AG08396 (cell line): Measurements from ENCODE around the gene TMEM9B.
"Not testable (repeated sequence)": the region's sequence is repeated elsewhere in the genome, so short reads cannot be mapped to it uniquely, and the experiment has no call there.

Experiments used
- DNase-seq: peaks from one replicate; pipeline ENCODE4 v3.0.0; 2012; ENCODE audit warnings: low spot score, mixed read lengths

Gene TMEM9B

GRCh38 chr11:8964324-8965320 lies at the start of gene TMEM9B:
TSS of gene TMEM9B (minus strand) at chr11:8964442. CDS start at chr11:8964313, 129 bp downstream.
- peak; percentile 93 for DNase-seq

GRCh38 chr11:9013373-9013772 lies 49.1 kb upstream of the TMEM9B start:
- no peak for DNase-seq

- DNase-seq: not testable (repeated sequence)
These were observed 45.3 kb upstream of the TMEM9B start for GRCh38 chr11:9009538-9009937.

DNA sequence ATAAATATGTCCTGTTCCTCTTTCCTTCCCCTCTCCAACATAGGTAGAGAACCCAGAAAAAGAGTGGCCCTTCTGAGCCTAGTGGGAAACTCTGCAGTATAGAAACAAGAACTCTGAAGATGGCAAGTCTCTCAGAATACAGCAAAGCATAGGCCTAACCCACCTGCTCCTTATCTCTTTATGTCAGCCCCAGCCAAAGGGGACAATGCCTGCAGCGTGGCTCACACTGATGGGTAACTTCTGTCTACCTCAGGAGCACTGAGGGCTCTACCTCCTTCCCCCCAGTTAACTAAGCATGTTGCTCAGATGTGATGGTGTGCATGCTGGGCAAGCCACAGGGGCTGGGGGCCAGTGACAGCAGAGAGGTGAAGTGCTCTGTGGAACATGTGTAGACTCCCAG lies 44.4 kb upstream of the TMEM9B start:
- DNase-seq: no peak

DNA sequence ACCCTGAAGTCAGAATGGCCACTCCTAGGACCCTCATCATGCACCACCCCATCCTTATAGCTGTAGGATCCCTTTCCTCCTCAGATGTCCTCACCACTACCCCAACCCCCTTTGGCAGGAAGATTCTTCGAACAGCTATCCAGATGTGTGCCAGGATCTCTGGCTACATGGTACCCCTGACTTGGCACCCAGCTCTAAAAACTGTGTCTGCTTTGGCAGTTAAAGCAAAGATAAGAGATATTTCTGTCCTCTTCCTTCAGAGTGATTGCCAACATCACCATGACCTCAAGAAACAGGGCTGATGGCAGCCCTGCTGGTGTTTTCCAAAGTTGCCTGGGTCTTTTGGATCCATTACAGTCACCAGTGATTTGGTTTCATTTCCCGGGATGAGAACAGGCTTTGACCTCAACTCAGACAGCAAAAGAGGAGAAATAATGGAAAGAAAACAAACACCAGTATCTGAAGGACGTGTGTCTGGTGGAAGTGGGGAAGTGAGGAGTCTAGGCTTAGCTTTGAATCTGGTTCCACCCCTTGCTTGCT lies 43.8 kb upstream of the TMEM9B start:
- DNase-seq: no peak

DNA sequence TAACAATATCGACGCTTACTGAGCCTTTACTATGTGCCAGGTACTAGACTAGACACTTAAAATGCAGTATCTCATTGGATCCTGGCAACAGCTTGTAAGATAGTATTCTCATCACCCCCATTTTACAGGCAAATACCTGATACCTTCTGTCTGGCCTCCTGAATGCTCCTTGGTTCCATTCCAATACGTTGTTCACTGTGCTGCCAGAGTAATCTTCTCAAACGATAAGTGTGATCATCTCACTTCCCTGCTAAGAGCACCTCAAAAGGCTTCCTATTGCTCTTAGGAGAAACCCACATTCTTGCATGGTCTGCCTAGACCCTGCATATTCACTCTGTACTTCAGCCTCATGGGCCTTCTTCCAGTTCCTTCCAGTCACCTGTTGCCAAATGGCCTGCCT lies 40.8 kb upstream of the TMEM9B start:
- DNase-seq: no peak

DNA sequence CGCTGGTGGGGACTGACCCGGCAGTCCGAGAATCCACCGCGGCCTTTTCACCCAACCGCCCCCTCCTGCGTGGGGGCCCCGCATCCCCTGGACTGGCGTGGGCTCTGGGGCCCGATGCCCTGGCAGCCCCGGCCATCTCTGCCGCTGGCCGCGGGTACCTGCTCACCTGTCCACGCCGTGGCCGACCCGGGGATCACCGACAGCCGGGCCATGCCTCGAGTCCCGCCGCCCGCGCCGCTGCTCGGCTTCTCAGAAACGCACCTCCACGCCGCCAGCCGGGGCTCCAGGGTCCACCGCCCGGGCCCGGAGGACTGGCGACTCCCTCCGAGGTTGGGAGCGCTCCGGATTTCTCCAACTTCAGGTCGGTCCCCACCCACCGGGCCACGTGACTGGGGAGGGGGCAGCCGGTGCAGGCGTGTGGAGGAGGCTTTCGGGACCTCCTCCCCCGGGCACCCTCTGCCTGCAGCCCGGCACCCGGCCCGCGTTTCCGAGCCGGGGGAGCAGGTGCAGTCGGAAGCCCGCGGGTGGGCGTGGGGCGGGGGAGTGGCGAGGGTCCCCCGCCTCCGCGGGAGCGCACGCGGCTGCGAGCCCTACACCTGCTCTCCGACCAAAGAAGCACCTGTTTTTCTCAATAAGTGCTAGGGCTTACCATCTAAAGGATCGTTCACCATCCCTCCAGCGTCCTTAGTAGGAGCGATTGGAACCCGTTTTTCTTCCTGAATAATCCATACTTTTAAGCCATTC lies 40.1 kb upstream of the TMEM9B start:
- no peak for DNase-seq

- DNase-seq: peak; percentile 73
These were observed 39.4 kb upstream of the TMEM9B start, which contains the start of gene NRIP3 for GRCh38 chr11:9003573-9004182. TSS of gene NRIP3 (minus strand) at chr11:9004001. CDS start at chr11:9003935, 66 bp downstream.

DNA sequence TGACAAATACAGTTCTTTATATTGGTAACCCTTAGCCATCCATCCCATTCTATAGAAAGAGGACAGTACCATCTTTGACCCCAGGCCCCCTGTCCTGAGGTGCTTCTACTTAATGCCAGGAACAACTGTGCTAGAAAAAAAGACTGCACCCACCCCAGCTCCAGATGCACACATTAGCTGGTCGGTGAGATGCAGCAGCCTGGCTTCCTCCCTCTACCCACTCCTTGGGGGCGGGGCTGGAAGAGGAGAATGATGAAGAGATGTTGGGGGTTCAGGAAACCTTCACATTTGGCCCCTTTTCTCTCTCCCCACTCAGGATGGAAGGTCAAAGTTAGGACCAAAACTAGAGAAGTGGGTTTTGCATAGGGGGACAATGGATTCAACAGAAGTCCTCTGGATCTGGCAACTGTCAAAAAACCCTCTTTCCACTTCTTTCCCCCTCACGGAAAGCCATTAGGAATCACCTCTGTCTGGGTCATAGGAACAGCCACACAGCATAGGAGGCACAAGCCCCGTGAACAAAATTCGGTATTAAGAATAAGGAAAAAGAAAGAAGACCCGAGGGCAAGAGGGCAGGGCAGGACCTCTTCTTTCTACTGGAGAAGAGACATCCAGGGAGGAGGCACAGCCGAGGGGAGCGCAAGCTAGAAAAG lies 38.8 kb upstream of the TMEM9B start:
- DNase-seq: no peak

DNA sequence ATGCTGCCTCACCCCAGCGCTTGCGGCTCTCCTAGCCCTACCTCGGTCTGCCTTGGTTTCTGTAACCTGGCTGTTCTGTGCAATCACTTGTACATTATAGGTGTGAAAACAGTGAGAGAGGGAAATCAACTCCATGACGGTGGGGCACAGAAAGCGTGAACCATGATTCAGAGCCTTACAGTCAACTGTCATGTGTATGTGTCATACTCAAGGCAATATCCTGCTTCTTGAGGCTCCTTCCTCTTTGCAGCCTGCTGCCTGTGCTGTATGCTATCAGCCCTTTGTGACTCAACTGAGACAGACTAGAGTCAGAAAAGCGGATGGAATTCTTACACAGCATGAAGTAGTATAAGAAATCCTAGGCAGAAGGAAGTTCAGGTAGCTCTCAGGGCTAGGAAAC lies 37.5 kb upstream of the TMEM9B start:
- DNase-seq: peak; percentile 78

DNA sequence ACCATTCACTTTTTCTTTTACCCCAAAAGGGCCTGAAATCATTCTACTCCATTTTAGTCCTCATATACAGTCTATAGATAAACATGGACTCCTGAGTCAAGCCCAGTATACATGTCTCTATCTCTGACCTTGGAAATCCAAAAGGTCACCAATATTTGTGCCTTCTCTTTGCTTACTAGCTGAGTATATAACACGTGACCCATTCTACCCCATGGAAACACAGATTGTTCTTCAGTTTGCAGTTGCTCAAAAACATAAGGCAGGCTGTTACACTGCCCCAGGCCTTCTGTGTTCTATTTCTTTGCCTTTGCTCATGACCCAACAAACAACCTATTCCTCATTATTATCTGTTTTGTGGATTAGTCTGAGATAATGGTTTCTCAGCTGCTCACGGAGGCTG lies 33.8 kb upstream of the TMEM9B start:
- no peak for DNase-seq

DNA sequence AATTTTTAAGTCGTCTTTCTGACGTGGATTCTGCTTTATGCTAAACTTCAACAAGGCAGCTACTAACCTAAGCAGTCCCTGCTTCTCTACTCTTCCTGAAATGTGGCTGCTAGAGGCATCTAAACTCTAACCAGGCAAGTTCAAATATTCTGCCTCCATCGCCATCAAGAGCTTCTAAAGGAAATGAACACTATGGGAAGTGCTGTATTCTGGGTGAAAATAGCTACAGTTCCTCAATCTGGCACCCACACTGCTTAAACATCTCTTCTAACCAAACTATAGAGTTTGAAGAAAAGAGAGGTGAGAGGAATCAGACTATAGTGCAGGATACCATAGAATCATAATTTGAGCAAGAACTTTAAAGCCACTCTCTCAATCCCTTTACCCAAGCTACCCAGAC lies 33.2 kb upstream of the TMEM9B start:
- no peak for DNase-seq

DNA sequence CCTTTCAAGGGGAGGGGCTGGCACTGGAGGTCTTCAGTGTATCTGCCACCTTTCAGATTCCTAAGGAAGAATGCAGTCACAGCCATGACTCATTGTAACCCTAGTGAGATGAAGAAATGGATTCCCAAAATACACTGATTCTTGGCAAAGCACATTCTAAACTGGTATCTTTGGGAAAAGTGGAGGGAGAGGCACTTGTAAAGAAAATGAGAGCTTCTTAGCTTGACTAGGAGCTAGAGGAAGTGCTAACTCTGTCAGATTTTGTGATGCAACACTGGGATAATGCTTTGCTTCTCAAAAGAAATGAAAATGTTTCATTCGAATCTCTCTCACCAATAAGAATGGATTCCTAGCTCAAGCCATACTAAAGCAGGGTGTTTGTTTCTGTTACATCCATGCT lies 25.2 kb upstream of the TMEM9B start:
- DNase-seq: peak; percentile 61

DNA sequence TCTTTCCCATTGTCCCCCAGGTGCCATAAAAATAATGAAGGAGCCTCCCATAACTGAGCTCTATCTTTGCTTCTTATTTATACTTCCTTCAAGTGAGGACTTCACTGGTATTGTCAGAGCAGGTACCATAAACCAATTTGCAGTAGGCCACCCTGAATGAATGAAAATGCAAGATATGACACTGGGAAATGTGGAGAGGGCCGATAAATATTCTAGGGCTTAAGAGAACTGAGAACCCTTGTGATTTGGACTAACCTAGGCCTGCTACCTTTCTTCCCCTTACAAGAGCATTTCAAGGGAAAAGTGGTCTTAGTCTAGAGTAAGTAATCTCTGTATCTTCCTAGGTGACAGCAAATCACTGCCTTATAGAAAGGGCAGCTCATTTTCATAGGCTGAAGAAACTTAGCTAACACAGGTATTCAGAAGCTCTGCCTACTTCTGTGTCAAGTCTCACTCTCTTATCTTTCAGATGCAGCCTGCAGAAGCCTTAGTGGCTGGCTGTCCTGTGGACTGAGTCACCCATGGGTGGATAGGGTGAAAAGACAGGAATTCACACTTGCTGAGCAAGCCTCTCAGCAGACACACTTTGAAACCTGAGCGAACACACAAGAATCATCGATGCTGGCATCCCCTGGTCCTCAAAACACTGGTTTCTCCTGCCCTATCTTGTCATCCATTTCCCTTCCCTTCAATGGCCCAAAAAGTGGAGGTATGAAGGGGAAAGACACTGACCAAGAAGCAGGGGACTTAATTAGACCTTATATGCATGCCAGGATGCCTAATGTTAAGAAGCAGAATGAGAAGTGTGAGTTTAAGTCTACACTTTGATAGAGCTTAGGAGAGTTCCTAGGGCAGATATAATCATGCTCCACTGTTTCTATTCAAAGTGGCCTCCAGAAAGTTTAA lies 24.3 kb upstream of the TMEM9B start:
- peak; percentile 68 for DNase-seq

GRCh38 chr11:8987446-8987845 lies 23.2 kb upstream of the TMEM9B start:
- no peak for DNase-seq

GRCh38 chr11:8986772-8987171 lies 22.5 kb upstream of the TMEM9B start:
- DNase-seq: not testable (repeated sequence)

- DNase-seq: no peak
These were observed 21.2 kb upstream of the TMEM9B start for GRCh38 chr11:8985462-8985861.

GRCh38 chr11:8983552-8983951 lies 19.3 kb upstream of the TMEM9B start:
- no peak for DNase-seq

DNA sequence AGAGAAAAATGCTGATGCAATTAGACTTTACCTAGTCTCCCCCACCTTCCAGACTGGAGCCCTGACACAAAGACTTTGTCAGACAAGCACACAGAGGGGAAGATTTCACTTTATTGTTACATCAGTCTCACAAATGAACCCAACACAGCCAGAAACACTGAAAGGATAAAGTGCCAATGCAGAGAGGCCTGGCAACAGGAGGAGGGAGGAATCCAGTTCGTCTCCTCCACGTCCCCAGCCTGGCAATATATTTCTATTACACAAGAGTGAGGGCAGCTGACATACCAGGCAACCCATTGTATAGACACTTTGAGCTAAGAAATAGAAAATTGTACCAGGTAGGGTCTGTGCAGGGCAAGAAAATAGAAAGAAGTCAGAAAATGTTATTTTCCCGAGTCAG lies 16.2 kb upstream of the TMEM9B start:
- DNase-seq: no peak

GRCh38 chr11:8979365-8979764 lies 15.1 kb upstream of the TMEM9B start:
- DNase-seq: not testable (repeated sequence)

DNA sequence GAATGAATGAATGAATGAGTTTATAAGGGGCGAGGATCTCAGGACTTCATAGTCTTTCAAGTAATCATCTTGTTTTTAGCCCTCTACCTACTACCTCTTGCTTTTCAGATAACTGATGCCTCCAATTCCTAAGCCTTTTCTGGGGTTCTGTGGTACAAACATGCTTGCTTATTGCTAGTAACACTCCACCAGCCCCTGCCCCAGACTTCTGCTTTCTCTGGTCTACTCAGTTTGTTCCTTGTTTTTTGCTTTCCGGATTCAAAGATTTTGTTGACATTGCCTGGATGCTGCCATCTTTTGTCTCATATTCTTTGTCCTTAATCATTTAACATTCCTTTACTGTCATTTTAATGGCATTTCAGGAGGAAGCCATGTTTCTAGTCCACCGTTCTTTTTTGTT lies 8.9 kb upstream of the TMEM9B start:
- DNase-seq: no peak
